Astrocyte of the spinal cord (primary cell): ENCODE measurements around the gene LPGAT1.

Experiments
- DNase-seq: peaks from one replicate; pipeline ENCODE4 v3.0.0; 2011; ENCODE audit warnings: low read depth, low spot score
- H3K4me3 ChIP-seq: 2 replicates; pipeline ENCODE4 v1.5.1; 2011; ENCODE audit warnings: low read depth, mild to moderate bottlenecking, low read length, moderate library complexity
- CTCF ChIP-seq: IDR thresholded peaks from 2 replicates; pipeline ENCODE4 v1.5.1; 2012; ENCODE audit warnings: low read depth, mild to moderate bottlenecking, low read length, inconsistent platforms
- in situ Hi-C: cut with HindIII; loops from 2 replicates; pipeline ENCODE4 v1.10.0; 2017; ENCODE audit warnings: low sequenced_read_pairs

Gene LPGAT1

GRCh38 chr1:211753649-211754251, 76.8 kb downstream of the LPGAT1 start:
- TF ChIP-seq CTCF = no peak
- DNase-seq = no peak
- in situ Hi-C loops = no loop called here
- no peak overlapping the region for H3K4me3 ChIP-seq

GRCh38 chr1:211752951-211753486, 77.5 kb downstream of the LPGAT1 start:
- in situ Hi-C loops = no loop called here
- DNase-seq = no peak
- H3K4me3 ChIP-seq = no peak overlapping the region
- no peak for TF ChIP-seq CTCF

- in situ Hi-C loops = no loop called here
- H3K4me3 ChIP-seq = no peak overlapping the region
- TF ChIP-seq CTCF = no peak
- DNase-seq = no peak
Measured at GRCh38 chr1:211752317-211752716, 78.2 kb downstream of the LPGAT1 start.

- no peak for TF ChIP-seq CTCF
- no peak overlapping the region for H3K4me3 ChIP-seq
- no peak for DNase-seq
- in situ Hi-C loops = no loop called here
Measured at GRCh38 chr1:211751438-211751837, 79.1 kb downstream of the LPGAT1 start.

- H3K4me3 ChIP-seq = no peak overlapping the region
- no peak for TF ChIP-seq CTCF
- no peak for DNase-seq
- in situ Hi-C loops = no loop called here
Measured at GRCh38 chr1:211750599-211750998, 80.0 kb downstream of the LPGAT1 start.

GRCh38 chr1:211749251-211749650, 81.3 kb downstream of the LPGAT1 start:
- in situ Hi-C loops = no loop called here
- H3K4me3 ChIP-seq = no peak overlapping the region
- no peak for DNase-seq
- no peak for TF ChIP-seq CTCF
